Inferior parietal cortex (tissue), 1 donor: ENCODE measurements around the gene MEF2C.

Experiments
- DNase-seq: peaks from one replicate; pipeline ENCODE4 v3.0.0-alpha.2; 2016; ENCODE audit errors: extremely low spot score

MEF2C gene

GRCh38 chr5:88675168-88675707, 207.7 kb downstream of the MEF2C start:
- DNase-seq: no peak

DNA sequence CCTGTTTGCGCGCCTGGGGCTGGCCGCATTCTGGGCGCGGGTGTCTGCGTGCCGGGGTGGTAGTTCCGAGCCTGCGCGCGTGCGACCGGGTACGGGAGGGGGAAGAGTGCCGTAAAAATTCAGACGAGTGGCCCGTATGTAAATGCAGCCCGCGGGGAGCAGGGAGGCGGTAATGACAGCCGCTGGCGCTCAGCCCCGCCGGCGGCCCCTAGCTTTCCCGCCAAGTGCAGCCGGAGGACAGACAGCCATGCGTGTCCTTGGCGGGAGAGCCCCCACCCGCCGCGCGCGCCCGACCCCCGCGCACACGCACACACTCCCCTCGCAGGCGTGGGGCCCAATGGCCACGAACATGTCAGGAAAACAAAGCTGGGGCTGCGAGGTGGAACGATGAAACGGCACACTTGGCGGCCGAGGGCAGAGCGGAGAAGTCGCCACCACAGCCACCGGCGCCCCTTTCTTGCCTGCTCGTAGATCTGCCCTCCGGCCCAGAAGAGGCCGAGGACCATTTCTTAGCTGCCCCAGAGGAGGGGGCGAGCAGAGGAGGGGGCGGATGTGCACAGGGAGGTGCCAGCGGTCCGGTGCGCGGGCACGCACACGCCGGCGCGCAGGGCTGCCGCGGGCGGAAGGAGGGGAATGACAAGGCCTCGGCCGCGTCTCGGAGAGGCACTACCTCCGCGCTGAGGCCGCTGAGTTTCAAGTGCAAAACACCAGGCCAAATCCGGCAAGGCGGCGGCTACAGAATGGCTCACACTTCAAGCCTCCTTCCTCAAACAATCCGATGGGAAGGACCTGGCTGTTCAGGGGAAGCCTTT, 208.4 kb downstream of the MEF2C start:
- DNase-seq: no peak

DNA sequence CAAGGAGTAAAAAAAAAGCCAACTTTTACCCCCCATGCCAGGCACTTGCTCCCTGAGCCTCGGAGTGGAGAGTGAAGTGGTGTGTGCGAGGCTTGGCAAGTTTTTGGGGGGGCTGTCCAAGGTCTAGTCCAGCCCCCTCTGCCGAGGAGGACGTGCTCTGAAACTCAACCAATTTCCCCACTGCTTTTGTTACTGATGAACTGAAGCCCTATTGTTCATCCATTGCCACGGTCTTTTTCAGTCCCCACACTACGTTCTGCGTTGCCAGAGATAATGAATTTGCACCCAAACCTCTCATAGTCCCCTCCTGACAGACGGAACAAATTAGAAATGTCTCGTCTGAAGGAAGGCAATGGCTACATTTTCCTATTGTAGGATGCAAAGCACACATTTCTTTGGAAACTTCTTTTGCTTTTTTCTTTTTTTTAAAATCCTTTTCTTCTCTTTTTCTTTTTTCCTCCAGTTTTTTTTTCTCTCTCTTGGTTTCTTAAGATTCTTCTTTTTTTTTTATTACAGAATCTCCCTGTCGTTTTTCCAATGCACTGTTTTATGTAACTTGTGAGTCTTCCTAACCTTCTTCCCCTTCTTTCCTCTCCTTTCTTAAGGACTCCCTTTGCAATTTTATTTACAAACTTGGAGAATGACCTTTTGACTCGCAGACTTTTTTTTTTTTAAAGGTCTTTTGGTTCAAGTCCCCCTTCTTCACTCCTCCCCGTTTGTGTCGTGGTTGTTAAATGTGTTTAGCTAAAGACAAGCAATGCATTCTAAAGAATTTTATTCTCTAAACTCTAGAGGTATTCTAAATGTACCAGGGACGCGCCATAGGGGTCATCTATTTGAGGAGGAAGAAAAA, 209.5 kb downstream of the MEF2C start:
- peak; percentile 90 for DNase-seq

DNA sequence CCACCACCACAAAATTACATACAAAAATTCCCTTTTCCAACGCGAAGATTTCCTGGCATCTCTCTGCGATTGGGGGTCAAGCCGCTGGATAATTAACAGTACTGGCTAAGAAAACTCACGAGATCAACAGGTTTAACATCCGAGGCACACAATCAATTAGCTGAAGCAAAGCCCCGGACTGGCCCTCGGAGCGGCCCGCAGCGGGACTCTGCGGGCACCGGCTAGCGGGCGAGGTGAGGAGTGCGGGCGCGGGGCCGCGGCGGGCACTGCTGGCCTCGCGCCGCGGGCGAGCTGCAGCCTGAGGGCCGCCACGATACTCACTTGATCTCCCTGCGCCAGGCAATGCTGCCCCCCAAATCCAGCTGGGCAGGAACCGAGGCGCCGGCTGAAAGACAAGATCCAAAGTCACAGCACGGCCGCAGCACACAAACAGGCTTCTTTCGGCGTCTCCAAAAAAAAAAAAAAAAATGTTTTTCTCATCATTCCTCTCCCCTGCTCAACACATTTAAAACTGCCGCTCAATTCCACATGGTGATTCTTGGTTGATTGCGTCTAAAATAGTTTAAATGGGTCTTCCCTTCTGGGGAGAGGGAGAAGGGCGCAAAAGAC, 210.2 kb downstream of the MEF2C start:
- DNase-seq: no peak

DNA sequence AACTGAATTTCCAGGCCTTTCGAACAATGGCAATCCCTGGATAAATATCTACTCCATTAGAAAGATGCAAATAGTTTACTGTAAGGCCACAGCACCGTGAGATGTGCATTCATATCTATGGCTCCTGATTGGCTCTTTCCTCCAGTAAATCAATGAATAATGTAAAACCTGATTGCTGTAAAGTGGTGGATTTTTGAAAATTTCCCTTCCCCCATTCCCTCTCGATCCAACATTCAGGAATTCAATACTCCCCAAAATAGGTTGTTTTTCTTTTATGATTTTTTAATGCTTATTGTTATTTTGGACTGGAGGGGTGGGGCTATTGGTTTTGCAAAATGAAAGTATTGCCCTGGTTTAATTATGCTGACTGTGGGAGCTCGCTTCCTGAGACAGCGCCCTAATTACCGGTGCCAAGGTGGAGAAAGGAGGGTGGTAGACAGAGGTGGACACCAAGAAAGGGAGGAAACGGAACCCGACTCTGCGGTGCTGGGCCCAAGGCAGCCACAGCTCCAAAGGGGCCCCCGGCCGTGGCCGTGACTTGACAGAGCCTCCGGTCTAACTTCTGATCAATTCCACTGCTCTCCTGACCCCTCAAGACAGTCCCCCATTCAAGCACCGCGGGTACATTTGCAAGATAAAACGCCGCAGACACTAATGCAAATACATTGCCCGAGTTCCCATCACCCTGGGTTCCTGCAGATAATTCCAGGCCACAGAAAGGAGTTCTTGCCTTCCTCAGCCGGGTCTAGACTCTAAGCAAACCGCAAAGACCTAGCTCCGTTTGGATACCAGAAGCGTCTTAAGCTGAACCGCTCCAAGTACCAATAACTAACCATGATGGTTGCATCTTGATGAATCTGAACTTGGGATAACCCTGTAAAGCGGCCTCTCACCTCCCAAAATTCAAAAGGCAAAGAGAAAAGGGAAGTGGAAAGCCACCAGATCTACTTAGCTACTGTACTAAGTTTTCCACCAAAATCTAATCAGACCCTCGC, 211.2 kb downstream of the MEF2C start:
- DNase-seq: no peak

GRCh38 chr5:88671106-88671504, 211.9 kb downstream of the MEF2C start:
- DNase-seq: no peak

GRCh38 chr5:88670461-88670860, 212.5 kb downstream of the MEF2C start:
- DNase-seq: no peak

DNA sequence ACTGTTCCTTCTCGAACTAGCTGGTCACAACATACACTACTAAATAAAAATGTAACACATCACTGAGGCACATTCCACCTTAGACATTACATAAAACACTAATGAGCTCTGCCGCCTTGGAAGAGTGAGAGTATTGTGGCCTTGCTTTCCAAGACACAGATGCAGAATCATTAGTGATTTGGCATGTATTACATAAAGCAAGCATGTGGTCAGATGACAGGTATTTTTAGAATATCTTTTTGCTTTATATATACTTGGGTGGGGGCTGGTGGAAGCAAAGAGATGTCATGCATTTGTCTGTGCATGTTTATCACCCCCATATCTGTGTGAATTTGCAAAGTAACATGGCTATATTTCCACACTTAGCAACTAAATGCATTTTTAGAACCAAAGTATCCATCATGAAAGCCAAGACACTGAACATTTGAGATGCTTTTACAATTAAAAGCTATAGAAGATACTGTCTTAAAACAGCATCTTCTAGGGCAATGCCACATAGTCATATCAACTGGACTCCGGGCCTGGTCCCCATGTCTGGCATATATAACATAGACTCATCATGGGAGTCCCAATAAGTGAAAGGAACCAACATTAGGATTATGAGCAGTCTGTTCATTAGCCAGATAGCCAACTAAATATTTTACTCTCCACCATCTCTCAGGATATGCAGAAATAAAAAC, 213.5 kb downstream of the MEF2C start:
- DNase-seq: no peak

DNA sequence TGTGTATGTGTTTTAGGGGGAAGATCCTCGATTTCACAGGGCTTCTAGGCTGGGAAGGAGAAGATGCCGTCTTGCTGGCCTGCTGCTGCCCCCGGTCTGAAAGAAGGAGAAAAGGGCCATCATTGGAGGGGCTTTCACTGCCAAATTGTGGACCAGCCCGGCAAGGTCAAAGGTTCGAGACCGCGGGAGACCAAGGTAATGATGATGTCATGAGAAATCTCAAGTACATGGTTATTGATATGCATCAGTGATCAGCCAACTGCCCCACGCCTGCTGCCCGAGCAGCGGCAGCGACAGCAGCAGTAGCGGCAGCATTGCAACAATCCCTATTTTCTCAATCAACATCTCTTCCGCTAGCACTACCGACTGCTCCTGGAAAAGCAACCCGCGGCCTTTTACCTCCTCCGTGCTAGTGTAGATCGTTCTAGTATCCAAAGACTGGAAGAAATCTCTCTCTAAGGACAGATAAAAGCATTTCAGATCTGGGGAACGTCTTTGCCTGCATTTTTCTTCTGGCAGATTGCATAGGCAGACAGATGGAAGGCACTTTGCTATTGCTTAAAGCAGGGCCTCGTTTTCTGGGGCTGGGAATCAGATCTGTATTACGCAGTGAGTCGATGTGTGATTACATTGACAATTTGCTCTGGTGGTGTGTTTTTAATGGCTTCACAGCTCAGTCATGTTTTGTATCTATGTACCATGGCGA, 215.3 kb downstream of the MEF2C start:
- DNase-seq: no peak
